ENCODE measurements around the gene PHTF2.

The PHTF2 gene

DNA sequence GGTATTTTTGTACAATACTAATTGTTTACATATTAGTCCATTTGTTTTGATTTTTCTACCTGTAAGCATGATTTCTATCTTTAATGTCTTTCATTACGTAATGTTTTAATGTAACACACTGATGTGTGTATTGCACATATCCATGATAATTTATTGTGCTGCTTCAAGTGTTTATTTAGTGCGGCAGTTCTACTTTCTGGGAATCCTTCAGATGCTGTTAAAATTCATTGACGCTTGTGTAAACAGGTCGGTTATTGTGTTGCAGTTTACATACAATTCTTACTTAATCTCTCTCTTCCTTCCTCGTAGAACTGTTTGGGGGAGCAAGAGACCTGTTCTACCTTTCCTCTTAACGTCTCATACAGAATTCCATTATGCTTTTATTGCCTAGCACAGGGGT lies 7.2 kb upstream of the PHTF2 start:
- Histone ChIP-seq H3K4me3 (ENCODE audit: insufficient read depth, low read depth, low read length, poor library complexity, severe bottlenecking) (no peak overlapping the region), H3K4me1 (ENCODE audit: control insufficient read depth, insufficient read depth, low read length, poor library complexity, severe bottlenecking) (no peaks in the 10 kb centered on the region), H3K9me3 (ENCODE audit: control insufficient read depth, low read length) (no peaks in the 10 kb centered on the region), H3K36me3 (ENCODE audit: control insufficient read depth, insufficient read depth, low read length) (no peaks in the 10 kb centered on the region), H3K27me3 (replicated peaks; ENCODE audit: control insufficient read depth, insufficient read depth, low read length, poor library complexity, severe bottlenecking) (no peaks in the 10 kb centered on the region), H3K27ac (ENCODE audit: insufficient read depth, low read length, poor library complexity, severe bottlenecking) (no peak overlapping the region)
- DNase-seq: no peak

- no peak for DNase-seq
- Histone ChIP-seq H3K27me3 (replicated peaks; ENCODE audit: control insufficient read depth, insufficient read depth, low read length, poor library complexity, severe bottlenecking) (no peaks in the 10 kb centered on the region), H3K4me3 (ENCODE audit: insufficient read depth, low read depth, low read length, poor library complexity, severe bottlenecking) (no peak overlapping the region), H3K4me1 (ENCODE audit: control insufficient read depth, insufficient read depth, low read length, poor library complexity, severe bottlenecking) (peaks cover 2% of the 10 kb centered on the region), H3K27ac (ENCODE audit: insufficient read depth, low read length, poor library complexity, severe bottlenecking) (no peak overlapping the region), H3K36me3 (ENCODE audit: control insufficient read depth, insufficient read depth, low read length) (no peaks in the 10 kb centered on the region), H3K9me3 (ENCODE audit: control insufficient read depth, low read length) (no peaks in the 10 kb centered on the region)
These were observed 6.6 kb upstream of the PHTF2 start for GRCh38 chr7:77791956-77792355.

GRCh38 chr7:77794000-77794399 lies 4.6 kb upstream of the PHTF2 start:
- peaks cover 10% of the 10 kb centered on the region for H3K4me1 ChIP-seq (ENCODE audit: control insufficient read depth, insufficient read depth, low read length, poor library complexity, severe bottlenecking)
- H3K4me3 ChIP-seq (ENCODE audit: insufficient read depth, low read depth, low read length, poor library complexity, severe bottlenecking): no peak overlapping the region
- H3K27me3 ChIP-seq (replicated peaks; ENCODE audit: control insufficient read depth, insufficient read depth, low read length, poor library complexity, severe bottlenecking): no peaks in the 10 kb centered on the region
- DNase-seq: no peak
- no peaks in the 10 kb centered on the region for H3K36me3 ChIP-seq (ENCODE audit: control insufficient read depth, insufficient read depth, low read length)
- H3K9me3 ChIP-seq (ENCODE audit: control insufficient read depth, low read length): no peaks in the 10 kb centered on the region
- no peak overlapping the region for H3K27ac ChIP-seq (ENCODE audit: insufficient read depth, low read length, poor library complexity, severe bottlenecking)

DNA sequence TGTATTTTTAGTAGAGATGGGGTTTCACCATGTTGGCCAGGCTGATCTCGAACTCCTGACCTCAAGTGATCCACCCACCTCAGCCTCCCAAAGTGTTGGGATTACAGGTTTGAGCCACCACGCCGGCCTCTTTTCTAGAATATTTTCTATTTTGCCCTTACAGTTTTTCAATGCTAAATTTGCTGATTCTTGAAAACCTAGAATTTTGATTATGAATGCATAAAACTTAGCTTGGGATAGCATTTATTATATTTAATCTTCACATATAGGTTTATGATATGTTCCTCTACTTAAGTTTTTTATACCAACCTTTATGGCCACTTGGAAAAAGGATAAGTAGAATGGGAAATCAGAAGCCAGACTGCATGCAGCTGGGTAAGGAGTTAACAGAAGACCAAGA lies 2.5 kb upstream of the PHTF2 start:
- H3K4me1 ChIP-seq (ENCODE audit: control insufficient read depth, insufficient read depth, low read length, poor library complexity, severe bottlenecking): peaks cover 20% of the 10 kb centered on the region

DNA sequence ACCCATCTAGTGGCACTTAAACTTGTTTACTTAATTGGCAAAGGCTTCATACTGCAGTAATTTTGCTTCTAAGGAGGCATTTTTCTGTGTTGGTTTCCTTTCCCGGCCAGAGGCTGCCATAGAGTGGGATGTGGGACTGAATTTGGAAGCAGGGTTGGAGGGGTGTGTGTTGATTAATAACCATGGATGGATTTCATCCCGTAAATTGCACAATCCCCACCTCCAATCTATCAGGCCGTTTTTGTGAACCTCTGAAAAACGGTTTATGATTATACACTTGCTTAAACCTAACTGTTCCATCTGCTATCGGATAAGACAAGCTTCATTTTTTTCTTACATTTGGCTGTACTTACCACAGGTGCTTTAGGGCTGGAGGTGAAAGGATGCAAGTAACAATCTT lies 1.6 kb upstream of the PHTF2 start:
- Histone ChIP-seq H3K4me1 (ENCODE audit: control insufficient read depth, insufficient read depth, low read length, poor library complexity, severe bottlenecking) (peaks cover 20% of the 10 kb centered on the region), H3K27me3 (replicated peaks; ENCODE audit: control insufficient read depth, insufficient read depth, low read length, poor library complexity, severe bottlenecking) (no peaks in the 10 kb centered on the region), H3K4me3 (ENCODE audit: insufficient read depth, low read depth, low read length, poor library complexity, severe bottlenecking) (peak overlapping the region; percentile 90), H3K9me3 (ENCODE audit: control insufficient read depth, low read length) (no peaks in the 10 kb centered on the region), H3K36me3 (ENCODE audit: control insufficient read depth, insufficient read depth, low read length) (no peaks in the 10 kb centered on the region), H3K27ac (ENCODE audit: insufficient read depth, low read length, poor library complexity, severe bottlenecking) (peak overlapping the region; percentile 19)
- no peak for DNase-seq

More for the DNA sequence above, 2.5 kb upstream of the PHTF2 start:
- no peak for DNase-seq
- H3K27ac ChIP-seq (ENCODE audit: insufficient read depth, low read length, poor library complexity, severe bottlenecking): no peak overlapping the region
- no peaks in the 10 kb centered on the region for H3K36me3 ChIP-seq (ENCODE audit: control insufficient read depth, insufficient read depth, low read length)
- H3K9me3 ChIP-seq (ENCODE audit: control insufficient read depth, low read length): no peaks in the 10 kb centered on the region
- H3K4me3 ChIP-seq (ENCODE audit: insufficient read depth, low read depth, low read length, poor library complexity, severe bottlenecking): no peak overlapping the region
- H3K27me3 ChIP-seq (replicated peaks; ENCODE audit: control insufficient read depth, insufficient read depth, low read length, poor library complexity, severe bottlenecking): no peaks in the 10 kb centered on the region

GRCh38 chr7:77797734-77798393 lies 709 bp upstream of the PHTF2 start:
- H3K4me3 ChIP-seq (ENCODE audit: insufficient read depth, low read depth, low read length, poor library complexity, severe bottlenecking): peak overlapping the region; percentile 90
- H3K27ac ChIP-seq (ENCODE audit: insufficient read depth, low read length, poor library complexity, severe bottlenecking): peak overlapping the region; percentile 78
- no peaks in the 10 kb centered on the region for H3K36me3 ChIP-seq (ENCODE audit: control insufficient read depth, insufficient read depth, low read length)
- no peaks in the 10 kb centered on the region for H3K27me3 ChIP-seq (replicated peaks; ENCODE audit: control insufficient read depth, insufficient read depth, low read length, poor library complexity, severe bottlenecking)
- no peak for DNase-seq
- no peaks in the 10 kb centered on the region for H3K9me3 ChIP-seq (ENCODE audit: control insufficient read depth, low read length)
- H3K4me1 ChIP-seq (ENCODE audit: control insufficient read depth, insufficient read depth, low read length, poor library complexity, severe bottlenecking): peaks cover 26% of the 10 kb centered on the region

GRCh38 chr7:77799078-77799964 lies 748 bp downstream of the PHTF2 start:
- Histone ChIP-seq H3K4me1 (ENCODE audit: control insufficient read depth, insufficient read depth, low read length, poor library complexity, severe bottlenecking) (peaks cover 34% of the 10 kb centered on the region), H3K4me3 (ENCODE audit: insufficient read depth, low read depth, low read length, poor library complexity, severe bottlenecking) (peak overlapping the region; percentile 90), H3K9me3 (ENCODE audit: control insufficient read depth, low read length) (no peaks in the 10 kb centered on the region), H3K27me3 (replicated peaks; ENCODE audit: control insufficient read depth, insufficient read depth, low read length, poor library complexity, severe bottlenecking) (no peaks in the 10 kb centered on the region), H3K36me3 (ENCODE audit: control insufficient read depth, insufficient read depth, low read length) (no peaks in the 10 kb centered on the region), H3K27ac (ENCODE audit: insufficient read depth, low read length, poor library complexity, severe bottlenecking) (peak overlapping the region; percentile 76)
- no peak for DNase-seq

DNA sequence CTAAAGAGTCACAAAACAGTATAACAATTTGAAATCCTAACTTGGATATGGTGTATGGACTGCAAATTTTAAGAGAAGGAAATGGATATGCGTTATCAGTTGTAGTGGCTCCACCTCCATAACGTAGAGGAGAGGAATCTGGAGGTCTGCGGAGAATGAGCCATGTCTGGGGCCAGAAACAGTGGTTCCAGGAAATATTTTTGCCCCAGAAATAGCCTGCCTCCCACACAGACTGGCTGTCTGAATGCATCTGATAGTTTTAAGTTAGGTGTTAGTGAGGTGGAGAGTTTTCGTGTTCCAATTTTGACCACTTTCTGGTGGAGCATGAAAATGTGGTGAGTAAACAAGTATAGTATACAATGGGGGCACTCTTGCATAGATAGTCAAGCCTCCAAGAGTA lies 1.6 kb downstream of the PHTF2 start:
- Histone ChIP-seq H3K9me3 (ENCODE audit: control insufficient read depth, low read length) (no peaks in the 10 kb centered on the region), H3K36me3 (ENCODE audit: control insufficient read depth, insufficient read depth, low read length) (no peaks in the 10 kb centered on the region), H3K27me3 (replicated peaks; ENCODE audit: control insufficient read depth, insufficient read depth, low read length, poor library complexity, severe bottlenecking) (no peaks in the 10 kb centered on the region), H3K4me3 (ENCODE audit: insufficient read depth, low read depth, low read length, poor library complexity, severe bottlenecking) (peak overlapping the region; percentile 90), H3K4me1 (ENCODE audit: control insufficient read depth, insufficient read depth, low read length, poor library complexity, severe bottlenecking) (peaks cover 35% of the 10 kb centered on the region), H3K27ac (ENCODE audit: insufficient read depth, low read length, poor library complexity, severe bottlenecking) (peak overlapping the region; percentile 76)
- no peak for DNase-seq

DNA sequence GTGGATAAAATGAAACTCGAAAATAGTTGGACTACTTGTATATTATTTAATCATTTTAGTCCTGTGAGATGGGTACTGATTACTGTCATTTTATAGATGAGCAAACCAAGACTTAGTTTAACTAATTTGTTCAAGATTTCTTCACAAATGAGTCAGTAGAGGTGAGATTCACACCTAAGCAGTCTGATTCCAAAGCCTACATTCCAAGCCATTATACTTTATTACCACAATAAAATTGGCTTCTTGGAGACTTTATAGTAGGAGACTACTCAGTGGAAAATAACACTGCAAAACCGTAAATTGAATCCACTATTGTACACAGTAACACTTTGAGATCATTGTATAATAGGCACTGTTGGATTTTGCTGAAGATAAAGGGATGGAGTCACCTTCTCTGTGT lies 2.2 kb downstream of the PHTF2 start:
- Histone ChIP-seq H3K27me3 (replicated peaks; ENCODE audit: control insufficient read depth, insufficient read depth, low read length, poor library complexity, severe bottlenecking) (no peaks in the 10 kb centered on the region), H3K4me3 (ENCODE audit: insufficient read depth, low read depth, low read length, poor library complexity, severe bottlenecking) (peak overlapping the region; percentile 90), H3K4me1 (ENCODE audit: control insufficient read depth, insufficient read depth, low read length, poor library complexity, severe bottlenecking) (peaks cover 35% of the 10 kb centered on the region), H3K36me3 (ENCODE audit: control insufficient read depth, insufficient read depth, low read length) (no peaks in the 10 kb centered on the region), H3K27ac (ENCODE audit: insufficient read depth, low read length, poor library complexity, severe bottlenecking) (peak overlapping the region; percentile 76), H3K9me3 (ENCODE audit: control insufficient read depth, low read length) (no peaks in the 10 kb centered on the region)
- no peak for DNase-seq
